ENCODE data around the gene FAM118A.
"Not testable (repeated sequence)": the region's sequence is repeated elsewhere in the genome, so short reads cannot be mapped to it uniquely, and the experiment has no call there.

Gene FAM118A

DNA sequence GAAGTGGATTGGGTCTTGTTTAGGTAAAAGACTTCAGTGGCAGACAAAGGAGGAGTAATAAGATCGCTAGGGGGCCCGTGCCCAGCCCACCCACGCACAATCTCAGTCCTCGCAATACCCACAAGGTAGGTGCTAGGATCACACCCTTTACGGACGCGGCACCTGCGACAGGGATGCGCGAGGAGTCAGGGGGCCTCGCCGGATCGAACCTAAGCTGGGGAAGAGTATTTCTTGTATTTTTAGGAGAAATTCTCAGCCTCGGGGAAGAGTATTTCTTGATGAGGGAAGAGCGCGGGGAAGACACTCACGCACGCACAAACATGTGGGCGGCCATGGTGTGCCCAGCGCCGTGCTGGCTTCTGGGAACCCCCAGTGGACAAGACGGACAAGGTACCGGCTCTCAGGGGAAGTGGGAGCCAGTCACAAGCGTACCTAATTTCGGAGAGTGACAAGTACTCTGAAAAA is 745 bp upstream of the FAM118A start:
- no peak for DNase-seq (ENCODE audit: low read depth, low spot score)

DNA sequence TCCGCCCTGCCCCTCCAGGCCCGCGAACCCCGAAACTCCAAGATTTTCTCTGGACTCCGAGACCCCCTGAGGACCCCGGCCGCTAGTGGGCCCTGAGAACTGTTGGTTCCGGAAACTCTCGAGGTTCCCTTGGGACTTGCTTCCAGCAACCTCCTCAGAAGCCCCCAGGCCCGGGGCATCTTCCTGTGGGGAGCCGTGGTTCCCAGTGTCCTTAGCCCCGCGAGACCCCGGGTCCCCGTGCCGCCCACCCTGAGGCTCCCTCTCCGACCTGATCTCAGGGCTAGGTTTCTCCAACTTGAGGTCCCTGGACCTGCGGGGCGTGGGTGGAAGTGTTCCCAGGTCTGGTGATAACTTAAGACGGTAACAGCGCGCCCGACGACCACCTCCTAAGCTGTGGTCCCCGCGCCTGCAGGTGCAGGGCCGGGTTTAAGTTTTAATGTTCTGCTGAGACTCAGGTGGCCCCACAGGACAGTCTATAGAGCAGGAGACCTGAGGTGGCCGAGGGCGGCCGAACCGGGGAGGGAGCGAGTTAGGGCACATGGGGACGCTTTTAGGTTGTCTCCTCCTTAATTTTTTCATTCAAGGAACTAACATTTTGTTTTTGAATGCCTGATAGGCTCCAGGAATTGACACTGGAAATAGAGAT is 720 bp downstream of the FAM118A start:
- no peak for DNase-seq (ENCODE audit: low read depth, low spot score)

DNA sequence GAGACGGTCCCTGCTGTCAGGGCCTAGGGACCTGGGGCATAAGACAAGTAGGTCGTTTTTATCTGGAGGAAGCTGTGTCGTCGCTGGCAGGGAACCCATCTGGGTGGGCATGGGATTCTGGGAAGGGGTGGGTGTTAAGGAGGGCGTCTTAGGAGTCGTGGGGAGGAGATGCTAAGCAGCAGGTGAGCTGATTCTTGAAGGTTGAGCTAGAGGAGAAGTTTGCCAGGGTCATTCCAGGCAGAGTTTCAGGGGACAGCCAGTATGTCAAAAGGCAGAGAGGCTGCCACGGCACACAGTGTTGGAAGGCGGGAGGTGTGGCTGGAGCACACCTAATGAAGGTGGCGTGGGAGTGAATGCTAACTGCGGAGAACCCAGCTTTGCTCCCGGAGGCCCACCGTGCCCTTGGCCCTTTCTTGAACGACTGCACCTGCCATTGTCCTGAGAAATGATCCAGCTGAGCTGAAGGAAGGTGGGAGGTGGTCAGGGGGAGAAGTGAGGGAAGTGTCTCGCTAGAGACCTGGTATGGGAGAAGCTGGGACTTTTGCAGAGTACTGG is 1.3 kb downstream of the FAM118A start:
- DNase-seq (ENCODE audit: low read depth, low spot score) = no peak

- DNase-seq (ENCODE audit: low read depth, low spot score) = no peak
These were observed 2.7 kb downstream of the FAM118A start for GRCh38 chr22:45312415-45312814.

DNA sequence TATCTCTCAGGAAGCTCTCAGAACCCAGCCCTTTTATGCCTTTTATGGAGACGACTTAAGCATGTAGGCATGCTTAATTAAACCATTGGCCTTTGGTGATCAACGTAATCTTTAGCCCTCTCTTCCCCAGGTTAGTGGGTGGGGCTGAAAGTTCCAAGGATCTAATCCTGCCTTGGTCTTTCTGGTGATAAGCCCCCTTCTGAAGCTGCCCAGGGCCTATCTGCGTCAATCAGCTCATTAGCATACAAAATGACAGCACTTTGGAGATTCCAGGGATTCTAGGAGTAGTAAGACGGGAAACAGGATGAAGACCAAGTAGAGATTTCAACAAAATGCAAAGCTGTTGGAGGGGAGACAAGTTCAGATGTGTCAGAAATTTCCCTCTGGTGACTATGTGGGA is 3.1 kb downstream of the FAM118A start:
- DNase-seq (ENCODE audit: low read depth, low spot score) = no peak

GRCh38 chr22:45314054-45314721 is 4.5 kb downstream of the FAM118A start:
- DNase-seq (ENCODE audit: low read depth, low spot score) = no peak

DNA sequence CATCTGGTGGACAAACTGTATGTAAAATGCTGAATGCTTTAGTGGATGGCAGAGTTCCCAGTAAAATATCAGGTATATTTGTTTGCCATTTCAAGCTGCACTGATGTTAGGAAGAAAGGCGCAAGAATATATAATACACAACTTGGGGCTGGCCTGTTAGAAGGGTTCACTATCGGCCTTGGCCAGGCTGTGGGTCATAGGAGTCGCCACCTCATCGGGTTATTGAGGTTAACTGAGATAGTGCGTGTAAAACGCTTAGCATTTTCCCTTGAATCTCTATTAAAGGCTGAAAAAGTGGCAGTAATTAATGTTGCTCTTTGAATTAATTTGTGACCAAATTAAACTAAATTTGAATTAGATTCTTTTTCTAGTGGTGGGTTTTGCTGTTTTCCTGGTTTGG is 5.1 kb downstream of the FAM118A start:
- DNase-seq (ENCODE audit: low read depth, low spot score) = no peak

DNA sequence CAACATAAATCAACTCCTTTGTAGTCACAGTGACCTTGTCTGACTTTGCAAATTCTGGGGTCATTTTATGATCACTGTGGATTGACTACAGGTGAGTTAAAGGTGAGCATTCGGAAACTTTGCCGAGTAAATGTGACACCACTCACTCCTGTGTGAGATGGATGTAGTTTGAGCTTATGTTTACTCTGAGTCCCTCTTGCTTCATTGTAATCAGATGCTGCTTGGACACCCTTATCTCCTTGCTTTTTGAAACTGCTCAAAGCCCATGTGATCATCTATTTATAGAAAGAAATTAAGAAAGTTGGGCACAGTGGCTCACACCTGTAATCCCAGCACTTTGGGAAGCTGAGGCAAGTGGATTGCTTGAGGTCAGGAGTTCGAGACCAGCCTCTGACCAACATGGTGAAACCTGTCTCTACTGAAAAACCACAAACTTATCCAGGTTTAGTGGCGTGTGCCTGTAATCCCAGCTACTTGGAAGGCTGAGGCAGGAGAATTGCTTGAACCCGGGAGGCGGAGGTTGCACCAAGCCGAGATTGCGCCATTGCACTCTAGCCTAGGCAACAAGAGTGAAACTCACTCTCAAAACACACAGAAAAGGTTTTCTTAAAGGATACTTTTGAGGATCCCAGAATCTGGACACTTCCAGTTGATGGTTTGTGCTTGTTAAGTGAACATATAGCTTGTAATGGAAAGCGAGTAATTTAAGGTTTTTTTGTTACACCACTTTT is 7.2 kb downstream of the FAM118A start:
- no peak for DNase-seq (ENCODE audit: low read depth, low spot score)

DNA sequence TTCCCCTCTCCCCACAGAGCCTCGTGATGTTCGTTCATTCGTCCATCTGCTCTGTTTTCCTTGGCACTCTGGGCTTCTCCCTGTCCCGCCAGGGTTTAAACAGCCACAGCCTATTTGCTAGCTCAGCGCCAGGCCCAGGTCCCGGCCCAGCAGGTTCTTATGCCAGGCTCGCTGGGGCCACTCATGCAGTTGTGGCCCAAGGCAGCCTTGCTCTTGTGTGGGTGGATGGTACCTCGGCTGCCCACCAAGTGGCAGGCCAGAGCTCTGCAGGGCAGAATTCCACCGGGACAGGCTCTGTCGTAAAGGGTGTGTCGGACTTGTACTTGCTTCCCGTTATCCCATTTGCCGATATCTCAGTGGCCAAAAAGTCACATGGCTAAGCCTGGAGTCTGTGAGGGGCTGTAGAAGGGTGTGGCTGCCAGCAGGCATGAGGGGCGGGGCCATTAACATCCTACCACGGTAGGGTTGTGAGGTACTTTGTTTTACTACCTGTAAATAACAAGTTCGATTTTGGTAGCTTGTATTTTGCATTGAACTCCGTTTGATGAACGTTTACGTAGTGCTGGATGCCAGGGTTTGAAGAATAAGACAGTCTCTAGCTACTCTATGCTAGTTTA is 7.9 kb downstream of the FAM118A start:
- DNase-seq (ENCODE audit: low read depth, low spot score) = no peak

- DNase-seq (ENCODE audit: low read depth, low spot score) = peak; percentile 69
These were observed 8.4 kb downstream of the FAM118A start for GRCh38 chr22:45318168-45318557.

DNA sequence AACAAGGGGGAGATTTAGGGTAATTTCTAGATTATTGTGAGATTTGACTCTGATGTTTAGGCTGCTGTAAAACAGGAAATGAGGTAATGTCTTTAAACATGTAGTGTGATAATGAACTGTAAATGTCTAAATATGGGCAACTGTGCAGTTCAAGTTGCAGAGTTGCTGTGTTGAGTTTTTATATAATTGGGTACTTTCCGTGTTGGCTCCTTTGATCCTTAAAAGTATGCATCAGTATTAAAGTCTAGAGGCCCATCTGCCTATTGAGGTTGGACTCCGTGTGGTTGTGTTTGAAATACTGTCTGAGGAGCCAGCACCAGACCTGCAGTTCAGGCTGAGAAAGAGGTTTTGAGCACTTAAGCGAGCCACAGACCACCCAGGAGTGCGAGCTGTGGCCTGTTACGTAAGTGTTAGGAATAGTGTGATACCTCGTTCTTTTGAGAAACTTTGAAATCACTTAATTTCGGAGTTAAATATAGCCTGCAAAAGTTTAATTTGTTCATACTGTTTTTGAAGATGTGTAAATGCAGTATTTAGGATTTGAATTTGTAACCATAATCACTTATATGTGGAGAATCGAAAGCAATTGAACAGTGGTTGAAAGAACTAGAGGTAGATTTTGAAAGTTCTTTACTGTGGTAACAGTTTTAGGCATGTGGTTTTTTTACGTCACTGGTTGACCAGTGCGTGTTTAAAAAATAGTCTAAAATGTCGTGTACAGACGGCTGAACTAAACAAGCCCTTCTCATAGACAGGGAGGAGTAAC is 9.0 kb downstream of the FAM118A start:
- DNase-seq (ENCODE audit: low read depth, low spot score) = no peak

DNA sequence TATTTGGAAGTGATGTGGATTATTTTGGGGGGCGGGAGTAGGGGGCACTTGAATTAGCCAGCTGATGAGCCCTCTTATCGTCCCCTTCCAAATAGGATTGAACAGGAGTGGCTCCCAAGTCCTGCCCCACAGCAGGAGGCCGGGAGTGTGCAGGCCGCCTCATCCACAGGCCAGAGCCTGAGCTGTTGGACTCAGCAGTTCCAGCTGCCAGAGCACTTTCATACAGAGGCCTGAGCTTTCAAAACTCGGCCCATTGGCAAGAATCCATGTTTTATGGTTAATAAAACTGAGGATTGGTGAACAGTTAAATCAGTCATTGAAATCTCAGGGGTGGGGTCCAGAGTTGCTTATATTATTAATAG is 9.6 kb downstream of the FAM118A start:
- DNase-seq (ENCODE audit: low read depth, low spot score) = no peak

DNA sequence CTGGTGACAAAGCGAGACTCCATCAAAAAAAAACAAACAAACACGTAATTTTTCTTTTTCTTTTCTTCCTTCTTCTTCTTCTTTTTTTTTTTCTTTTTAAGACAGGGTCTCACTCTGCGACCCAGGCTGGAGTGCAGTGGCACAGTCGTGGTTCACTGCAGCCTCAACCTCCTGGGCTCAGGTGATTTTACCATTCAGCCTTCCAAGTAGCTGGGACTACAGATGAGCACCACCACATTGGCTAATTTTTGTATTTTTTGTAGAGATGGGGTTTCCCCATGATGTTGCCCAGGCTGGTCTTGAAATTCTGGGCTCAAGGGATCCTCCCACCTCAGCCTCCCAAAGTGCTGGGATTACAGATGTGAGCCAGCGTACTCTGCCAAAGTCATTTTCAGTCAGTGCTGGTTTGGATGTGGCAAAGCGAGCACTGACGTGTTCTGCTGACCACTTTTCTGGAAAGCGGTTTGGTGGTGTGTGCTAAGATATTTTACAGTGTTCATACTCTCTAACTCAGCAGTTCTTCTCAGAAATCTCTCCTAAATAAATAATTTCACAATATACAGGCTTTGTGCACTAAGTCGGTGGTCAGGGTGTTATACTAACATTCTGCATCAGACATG is 10.7 kb downstream of the FAM118A start:
- DNase-seq (ENCODE audit: low read depth, low spot score) = no peak

GRCh38 chr22:45321827-45322226 is 12.1 kb downstream of the FAM118A start:
- no peak for DNase-seq (ENCODE audit: low read depth, low spot score)

- no peak for DNase-seq (ENCODE audit: low read depth, low spot score)
These were observed 13.3 kb downstream of the FAM118A start for GRCh38 chr22:45322873-45323525.

GRCh38 chr22:45323695-45324094 is 14.0 kb downstream of the FAM118A start:
- no peak for DNase-seq (ENCODE audit: low read depth, low spot score)

GRCh38 chr22:45324311-45324711 is 14.6 kb downstream of the FAM118A start:
- no peak for DNase-seq (ENCODE audit: low read depth, low spot score)

- not testable (repeated sequence) for DNase-seq (ENCODE audit: low read depth, low spot score)
These were observed 18.5 kb downstream of the FAM118A start for GRCh38 chr22:45328261-45328660.

DNA sequence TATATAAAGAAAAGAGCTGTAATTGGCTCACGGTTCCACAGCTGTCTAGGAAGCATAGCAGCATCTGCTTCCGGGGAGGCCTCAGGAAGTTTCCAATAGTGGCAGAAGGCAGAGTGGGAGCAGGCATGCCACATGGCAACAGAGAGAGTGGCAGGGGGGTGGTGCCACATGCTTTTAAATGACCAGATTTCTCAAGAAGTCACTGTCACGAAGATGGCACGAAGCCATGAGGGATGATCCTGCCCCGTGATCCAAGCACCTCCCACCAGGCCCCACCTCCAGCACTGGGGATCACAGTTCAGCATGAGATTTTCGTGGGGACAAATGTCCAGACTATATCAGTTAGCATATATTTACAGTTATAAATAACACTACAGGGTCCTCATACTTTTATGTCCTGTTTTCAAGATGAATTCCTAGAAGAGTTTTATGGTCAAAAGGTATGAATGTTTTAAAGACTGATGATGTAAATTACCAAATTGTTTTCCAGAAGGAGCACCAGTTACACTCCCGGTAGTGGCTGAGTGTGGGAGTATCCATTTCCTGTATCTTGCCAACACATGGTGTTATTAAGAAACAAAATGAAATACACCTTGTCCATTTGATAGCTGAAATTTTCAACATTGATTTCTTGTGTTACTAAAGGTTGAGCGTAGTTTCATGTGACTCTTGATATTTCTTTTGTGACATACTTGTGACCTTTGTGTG is 19.2 kb downstream of the FAM118A start:
- no peak for DNase-seq (ENCODE audit: low read depth, low spot score)

DNA sequence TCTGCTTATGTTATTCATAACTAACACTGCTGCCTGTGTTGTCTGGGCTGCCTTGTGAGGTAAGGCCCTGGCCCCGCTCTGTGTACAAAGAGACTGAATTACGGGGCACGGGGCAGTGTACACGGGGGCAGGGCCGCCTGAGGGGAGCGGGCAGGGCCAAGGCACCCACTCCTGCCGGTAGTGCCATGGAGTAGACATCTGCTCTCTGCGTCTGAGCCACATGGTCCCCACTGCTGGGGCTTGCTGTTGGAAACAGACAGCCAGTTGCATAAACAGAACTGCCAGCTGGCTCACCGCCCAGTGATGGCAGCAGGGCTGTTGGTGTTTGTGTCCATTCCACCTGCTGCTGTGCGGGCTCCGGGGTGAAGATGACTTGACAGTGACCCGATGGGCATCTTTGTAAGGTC is 19.8 kb downstream of the FAM118A start:
- no peak for DNase-seq (ENCODE audit: low read depth, low spot score)
